ENCODE data around the gene UBL5.

The UBL5 gene

GRCh38 chr19:9857076-9857721, 29.5 kb downstream of the UBL5 start:
- no peak for DNase-seq

GRCh38 chr19:9857920-9858746, 30.4 kb downstream of the UBL5 start:
- no peak for DNase-seq

GRCh38 chr19:9858766-9859165, 31.0 kb downstream of the UBL5 start:
- DNase-seq = no peak

GRCh38 chr19:9860407-9860806, 32.7 kb downstream of the UBL5 start:
- no peak for DNase-seq

- DNase-seq = no peak
These were observed 33.8 kb downstream of the UBL5 start for GRCh38 chr19:9861503-9861902.

GRCh38 chr19:9862938-9863337, 35.2 kb downstream of the UBL5 start:
- no peak for DNase-seq

GRCh38 chr19:9863759-9864158, 36.0 kb downstream of the UBL5 start:
- DNase-seq = no peak

- DNase-seq = no peak
These were observed 38.2 kb downstream of the UBL5 start for GRCh38 chr19:9865732-9866501.

GRCh38 chr19:9868983-9869617, 41.4 kb downstream of the UBL5 start:
- DNase-seq = no peak

- DNase-seq = no peak
These were observed 44.1 kb downstream of the UBL5 start for GRCh38 chr19:9871626-9872338.

- DNase-seq = no peak
These were observed 45.0 kb downstream of the UBL5 start for GRCh38 chr19:9872618-9873242.

- no peak for DNase-seq
These were observed 47.4 kb downstream of the UBL5 start for GRCh38 chr19:9875031-9875627.

- DNase-seq = no peak
These were observed 48.1 kb downstream of the UBL5 start for GRCh38 chr19:9875796-9876195.

- no peak for DNase-seq
These were observed 50.2 kb downstream of the UBL5 start for GRCh38 chr19:9877780-9878510.

GRCh38 chr19:9878511-9879196, 50.9 kb downstream of the UBL5 start:
- DNase-seq = no peak

All from NCI-H2107 (cell line).